Measurements from ENCODE around the gene BPIFB4. TPM values are rescaled to one million over a fixed set of nuclear protein-coding genes. Genes with fewer than 3 reads are reported as not detected.
"Not testable (repeated sequence)": the region's sequence is repeated elsewhere in the genome, so short reads cannot be mapped to it uniquely, and the experiment has no call there.

Gene BPIFB4
- total RNA-seq, 1 experiment from 2014 or later, result not detected

GRCh38 chr20:33119725-33120720 is 40.6 kb downstream of the BPIFB4 start:
- no peak for DNase-seq (ENCODE audit: low spot score)

- no peak for DNase-seq (ENCODE audit: low spot score)
These were observed 41.5 kb downstream of the BPIFB4 start for GRCh38 chr20:33120934-33121333.

GRCh38 chr20:33122297-33122696 is 42.9 kb downstream of the BPIFB4 start:
- not testable (repeated sequence) for DNase-seq (ENCODE audit: low spot score)

- DNase-seq (ENCODE audit: low spot score), result no peak
These were observed 44.8 kb downstream of the BPIFB4 start for GRCh38 chr20:33124261-33124660.

GRCh38 chr20:33124994-33125393 is 45.6 kb downstream of the BPIFB4 start:
- no peak for DNase-seq (ENCODE audit: low spot score)

GRCh38 chr20:33125983-33126382 is 46.5 kb downstream of the BPIFB4 start:
- DNase-seq (ENCODE audit: low spot score), result no peak

GRCh38 chr20:33127422-33128097 is 48.1 kb downstream of the BPIFB4 start:
- no peak for DNase-seq (ENCODE audit: low spot score)

- DNase-seq (ENCODE audit: low spot score), result no peak
These were observed 51.2 kb downstream of the BPIFB4 start for GRCh38 chr20:33130568-33131061.

- DNase-seq (ENCODE audit: low spot score), result no peak
These were observed 52.6 kb downstream of the BPIFB4 start for GRCh38 chr20:33131949-33132473.

- DNase-seq (ENCODE audit: low spot score), result no peak
These were observed 53.3 kb downstream of the BPIFB4 start for GRCh38 chr20:33132513-33133372.

GRCh38 chr20:33133373-33133941 is 54.0 kb downstream of the BPIFB4 start:
- no peak for DNase-seq (ENCODE audit: low spot score)

- DNase-seq (ENCODE audit: low spot score), result no peak
These were observed 57.8 kb downstream of the BPIFB4 start for GRCh38 chr20:33137195-33137594.

GRCh38 chr20:33139467-33139866 is 60.0 kb downstream of the BPIFB4 start:
- DNase-seq (ENCODE audit: low spot score), result no peak

- DNase-seq (ENCODE audit: low spot score), result no peak
These were observed 66.1 kb downstream of the BPIFB4 start for GRCh38 chr20:33145521-33145920.

GRCh38 chr20:33147299-33147698 is 67.9 kb downstream of the BPIFB4 start:
- DNase-seq (ENCODE audit: low spot score), result no peak

- no peak for DNase-seq (ENCODE audit: low spot score)
These were observed 68.6 kb downstream of the BPIFB4 start for GRCh38 chr20:33148040-33148439.

- DNase-seq (ENCODE audit: low spot score), result no peak
These were observed 74.8 kb downstream of the BPIFB4 start for GRCh38 chr20:33154252-33154651.

- DNase-seq (ENCODE audit: low spot score), result no peak
These were observed 79.4 kb downstream of the BPIFB4 start for GRCh38 chr20:33158637-33159385.

GRCh38 chr20:33159713-33160112 is 80.3 kb downstream of the BPIFB4 start:
- DNase-seq (ENCODE audit: low spot score), result no peak

GRCh38 chr20:33160681-33161080 is 81.2 kb downstream of the BPIFB4 start:
- no peak for DNase-seq (ENCODE audit: low spot score)
